HG03095 (cell line): Measurements from ENCODE around the gene TMED7.
A peak's percentile ranks its signal among the peaks of the same experiment; 100 is the strongest.

ENCODE experiments used
- ATAC-seq: cut with Tn5 transposase; IDR thresholded peaks from one replicate; pipeline ENCODE4 v1.9.1; 2021; ENCODE audit warnings: moderate library complexity; ENCODE audit not compliant: unreplicated experiment

The TMED7 gene

DNA sequence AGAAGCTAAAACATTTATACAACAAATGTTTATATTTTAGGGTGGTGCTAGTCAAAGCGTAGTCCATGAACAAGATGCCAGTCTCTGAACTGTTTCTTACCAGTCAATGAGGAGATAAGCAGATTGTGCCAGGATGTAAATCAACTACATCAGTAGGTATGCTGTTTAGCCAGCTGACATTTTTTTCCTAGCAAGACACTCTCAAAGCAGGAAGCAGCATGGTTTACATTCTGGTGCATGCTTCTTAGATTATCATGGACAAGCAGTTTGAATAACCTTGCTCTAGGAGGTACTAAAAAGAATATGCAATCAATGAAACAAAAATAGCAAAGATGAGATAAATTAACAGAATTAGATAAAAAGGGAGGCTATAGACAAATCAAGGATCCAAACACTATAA lies 40.6 kb downstream of the TMED7 start:
- no peak for ATAC-seq

DNA sequence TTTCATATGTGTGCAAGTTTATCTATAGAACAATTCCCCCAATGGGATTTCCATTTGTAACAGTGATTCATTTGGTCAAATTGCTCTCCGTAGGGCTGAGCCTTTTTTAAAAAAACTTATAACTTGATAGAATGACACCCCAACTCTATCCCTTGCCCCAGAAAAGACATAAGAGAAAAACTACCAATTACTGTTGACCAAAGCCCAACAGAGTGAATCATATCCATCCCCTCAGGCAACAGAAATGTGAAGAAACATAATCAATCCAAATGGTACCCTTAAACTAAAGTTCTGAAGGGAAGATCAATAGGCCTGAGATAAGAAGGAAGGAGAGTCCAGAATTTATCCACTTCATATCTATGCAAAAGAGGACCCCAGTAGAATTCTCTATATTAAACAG lies 41.3 kb downstream of the TMED7 start:
- ATAC-seq = no peak

DNA sequence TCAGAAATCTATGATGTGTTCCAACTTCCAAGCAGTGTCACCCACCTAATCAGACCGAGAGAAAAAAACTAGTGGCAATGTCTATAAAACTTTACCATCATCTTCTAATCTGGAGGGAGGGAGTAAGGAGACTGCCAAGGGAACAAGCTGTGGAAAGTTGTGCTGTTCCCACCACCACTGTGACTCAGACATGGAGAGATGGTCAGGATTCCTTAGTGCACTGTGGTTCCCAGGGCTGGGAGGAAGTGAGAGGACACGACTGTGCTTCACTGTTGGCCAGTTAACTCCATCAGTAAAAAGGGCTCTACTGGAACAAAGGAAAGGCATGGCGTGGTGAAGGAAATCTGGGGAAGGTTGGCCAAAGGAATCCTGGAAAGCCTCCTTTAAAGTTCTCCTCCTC lies 42.4 kb downstream of the TMED7 start:
- no peak for ATAC-seq

DNA sequence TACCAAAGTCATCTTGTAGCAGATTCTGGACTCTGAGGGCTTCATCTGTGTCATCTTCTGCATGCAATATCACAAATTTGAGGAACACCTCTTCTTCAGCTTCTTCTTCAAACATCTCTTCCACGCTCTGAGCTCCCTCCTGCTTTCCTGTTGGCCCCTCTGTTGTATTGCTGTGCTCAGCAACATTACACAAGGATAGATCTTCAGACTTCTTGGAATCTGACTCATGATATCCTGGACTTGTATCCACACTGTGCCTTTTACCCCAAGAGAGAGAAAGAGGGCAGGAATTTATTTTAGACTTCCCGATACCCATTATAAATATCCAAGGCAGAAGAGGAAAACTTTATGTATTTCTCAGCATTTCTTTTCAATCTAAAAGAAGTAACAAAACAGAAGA lies 44.9 kb downstream of the TMED7 start:
- no peak for ATAC-seq

DNA sequence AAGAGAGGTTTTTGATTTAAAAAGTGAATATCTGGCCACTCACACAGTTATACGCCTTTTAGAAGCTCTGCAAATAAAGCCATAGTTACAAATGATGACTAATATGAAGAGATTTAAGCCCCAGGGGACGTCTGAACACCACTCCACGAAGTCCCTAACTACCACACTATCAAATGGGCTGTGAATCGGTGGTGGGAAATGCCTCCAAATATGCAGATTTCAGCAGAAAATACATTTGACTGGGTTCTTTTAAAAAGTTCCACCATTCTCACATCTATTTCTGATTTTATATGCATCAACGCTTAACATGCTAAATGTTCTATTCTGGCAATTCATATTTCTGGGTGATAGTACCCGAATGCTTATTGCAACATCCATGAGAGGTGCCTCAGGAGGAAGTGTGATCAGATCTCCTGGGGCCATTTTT lies 46.1 kb downstream of the TMED7 start:
- ATAC-seq = peak; percentile 64

DNA sequence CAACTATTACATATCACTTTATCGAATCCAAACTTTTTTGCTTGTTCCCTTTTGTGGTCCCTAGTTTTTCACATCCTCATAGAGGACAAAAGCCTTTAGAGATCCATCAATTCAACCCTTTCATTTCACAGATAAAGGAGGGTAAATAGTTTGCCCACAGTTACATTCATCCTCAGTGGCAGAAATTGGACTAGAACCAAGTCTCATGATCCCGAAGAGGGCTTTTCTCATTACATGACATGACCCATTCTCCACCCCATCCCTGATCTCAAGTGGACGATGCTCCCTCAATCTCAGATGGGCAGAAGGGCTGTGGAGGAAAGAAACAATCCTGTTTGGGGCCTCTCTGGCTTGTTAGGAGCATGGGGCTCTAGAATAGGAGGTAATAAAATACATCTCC lies 46.6 kb downstream of the TMED7 start:
- ATAC-seq = peak; percentile 0

DNA sequence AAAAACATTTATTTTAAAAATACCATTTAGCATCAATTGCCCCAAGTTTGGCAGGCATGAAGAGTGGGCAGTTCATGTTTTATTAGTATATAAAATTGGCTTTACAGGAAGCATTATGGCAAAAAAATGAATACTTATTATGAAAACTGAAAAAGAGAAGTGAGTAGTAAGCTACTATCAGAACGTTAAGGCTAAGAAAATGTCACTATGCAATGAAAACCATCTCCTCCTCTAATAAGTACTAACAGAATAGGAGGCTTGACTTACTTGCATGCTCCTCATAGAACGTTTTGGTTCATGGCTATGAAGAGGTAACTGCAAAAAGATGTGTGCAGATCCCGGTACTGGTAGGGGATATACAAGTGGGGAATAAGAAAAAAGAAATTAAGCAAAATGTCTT lies 47.2 kb downstream of the TMED7 start:
- ATAC-seq = peak; percentile 58

DNA sequence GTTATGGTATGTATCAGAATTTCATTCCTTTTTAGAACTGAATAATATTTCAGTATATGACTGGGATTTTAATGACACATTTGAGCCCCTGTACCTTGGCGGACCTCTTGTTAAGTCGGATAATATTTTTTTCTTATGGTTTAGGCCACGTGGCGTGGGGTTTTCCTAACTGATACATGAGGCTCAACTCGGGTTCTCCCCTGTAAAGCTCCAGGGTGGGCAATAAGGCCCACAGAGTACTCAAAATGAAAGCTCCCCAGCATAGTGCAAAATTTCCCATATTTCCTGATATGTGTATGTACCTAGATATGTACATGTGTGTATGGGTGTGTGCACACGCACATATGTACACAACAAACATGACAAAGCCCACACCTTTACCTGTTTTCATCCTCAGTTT lies 48.1 kb downstream of the TMED7 start:
- no peak for ATAC-seq

DNA sequence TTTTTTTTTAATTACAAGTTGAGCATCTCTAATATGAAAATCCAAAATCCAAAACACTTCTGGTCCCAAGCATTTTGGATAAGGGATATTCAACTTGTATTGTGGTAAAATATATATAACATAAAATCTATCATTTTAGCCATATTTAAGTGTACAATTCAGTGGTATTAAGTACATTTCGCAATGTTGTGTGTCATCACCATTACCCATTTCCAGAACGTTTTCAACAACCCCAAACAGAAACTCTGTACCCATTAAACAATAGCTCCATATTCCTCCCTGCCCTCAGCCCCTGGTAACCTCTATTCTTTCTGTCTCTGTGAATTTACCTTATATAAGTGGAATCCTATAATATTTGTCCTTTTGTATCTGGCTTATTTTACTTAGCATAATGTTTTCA lies 48.5 kb downstream of the TMED7 start:
- no peak for ATAC-seq

DNA sequence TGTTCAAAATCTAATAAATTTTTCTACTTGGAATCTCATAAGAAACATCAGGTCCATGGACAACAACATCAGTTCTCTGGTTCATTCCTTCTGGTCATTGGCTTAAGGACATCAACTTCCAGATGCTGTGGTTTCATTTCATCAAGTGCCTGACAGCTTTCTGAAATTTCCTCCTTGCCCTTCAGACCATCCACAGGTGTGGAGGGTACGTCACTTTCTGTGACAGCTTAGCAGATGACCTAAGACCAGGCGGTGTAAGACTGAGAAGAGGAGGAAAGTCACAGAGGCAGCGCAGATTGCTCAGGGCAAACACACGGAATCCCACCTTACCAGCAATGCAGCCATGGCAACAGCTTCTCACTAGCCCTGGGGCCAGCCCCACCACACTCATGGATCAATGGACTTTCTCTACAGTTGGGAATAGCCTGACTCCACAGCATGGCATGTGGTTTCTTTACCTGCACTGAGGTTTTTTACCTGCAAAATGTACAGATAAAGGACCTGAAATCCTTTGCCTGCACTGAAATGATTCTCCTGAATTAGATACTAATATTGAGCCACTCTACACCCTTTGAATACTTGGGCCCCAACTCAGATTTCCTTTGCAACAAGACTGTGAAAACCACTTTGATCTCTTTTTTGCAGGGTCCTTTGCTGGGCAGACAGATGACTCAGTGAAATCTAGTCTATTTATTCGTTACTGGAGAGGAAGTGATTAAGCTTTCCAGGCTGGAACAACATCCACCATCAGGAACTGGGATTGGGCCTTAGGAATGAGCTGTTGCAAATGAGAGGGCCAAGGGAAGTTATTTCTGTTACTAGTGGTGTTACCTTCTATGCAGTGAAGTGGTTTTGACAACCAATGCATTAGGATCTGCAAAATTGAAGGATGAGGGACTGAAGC lies 50.4 kb downstream of the TMED7 start:
- no peak for ATAC-seq

DNA sequence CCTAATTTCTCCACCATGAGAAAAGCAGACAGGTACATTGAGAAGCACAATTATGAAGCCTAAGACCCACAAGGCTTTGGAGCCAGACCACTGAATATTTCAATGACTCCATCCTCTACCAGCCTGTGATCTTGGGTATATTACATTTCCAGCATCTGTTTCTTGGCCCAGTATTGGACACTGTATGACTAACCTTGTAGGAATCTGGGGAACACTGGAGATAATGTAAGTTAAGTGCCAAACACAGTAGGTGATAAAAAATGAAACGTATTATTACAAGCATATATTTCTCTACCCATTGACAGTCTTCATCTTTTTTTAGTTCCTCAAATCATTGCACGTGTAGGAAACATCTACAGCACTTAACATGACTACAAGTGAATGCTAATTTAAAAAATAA lies 52.7 kb downstream of the TMED7 start:
- no peak for ATAC-seq

DNA sequence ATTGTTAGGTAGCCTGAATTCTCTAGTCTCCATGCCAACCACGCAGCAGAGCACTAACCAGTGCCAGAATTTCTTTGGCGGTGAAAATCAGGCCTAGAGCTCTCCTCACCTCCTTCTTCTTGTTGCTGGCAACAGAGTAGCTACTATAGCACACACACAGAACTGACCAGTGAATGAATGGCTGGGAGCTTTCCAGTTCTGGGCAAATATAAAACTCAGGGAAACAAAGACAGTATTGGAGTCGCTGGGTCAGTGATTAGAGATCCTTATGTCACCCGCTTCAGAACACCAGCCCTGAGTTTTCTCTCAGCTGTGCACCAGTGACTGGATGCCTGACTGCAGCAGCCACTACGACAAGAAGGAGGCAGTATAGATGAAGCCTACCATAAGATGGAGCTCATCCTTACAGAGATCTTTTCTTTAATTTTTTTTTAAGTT lies 54.4 kb downstream of the TMED7 start:
- no peak for ATAC-seq

DNA sequence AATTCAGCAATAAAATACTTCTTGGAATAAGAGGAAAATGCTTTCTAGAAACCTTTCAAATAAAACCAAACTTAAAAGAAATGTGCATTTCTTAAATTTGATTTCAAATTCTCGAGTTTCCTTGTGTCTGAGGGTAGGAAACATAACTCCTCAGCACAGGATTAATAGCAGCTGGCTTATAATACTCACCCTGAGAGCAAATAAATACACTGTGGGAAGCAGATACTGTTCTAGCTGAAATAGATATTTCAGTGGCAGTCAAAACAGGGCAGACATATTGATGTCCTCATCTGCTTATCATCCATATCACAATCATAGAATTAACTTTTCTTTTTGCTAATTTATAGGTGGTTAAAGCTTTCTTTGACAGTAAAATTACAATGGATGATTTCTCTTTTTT lies 57.2 kb downstream of the TMED7 start:
- ATAC-seq = no peak

DNA sequence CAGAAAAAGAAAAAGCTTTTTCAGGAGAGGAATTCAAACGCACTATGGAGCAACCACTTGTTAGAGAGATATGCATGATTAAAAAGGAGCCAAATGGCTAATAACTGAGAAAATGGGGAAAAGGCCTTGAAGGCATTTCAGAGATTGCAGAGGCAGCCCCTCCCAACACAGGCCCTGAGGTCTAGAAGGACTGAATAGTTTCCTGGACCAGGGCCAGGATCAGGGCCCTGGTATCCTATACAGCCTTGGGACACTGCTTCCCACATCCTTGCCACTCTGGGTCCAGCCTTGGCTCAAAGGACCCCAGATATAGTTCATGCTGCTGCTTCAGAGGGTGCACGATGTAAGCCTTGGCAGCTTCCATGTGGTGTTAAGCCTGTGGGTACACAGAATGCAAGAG lies 60.6 kb downstream of the TMED7 start:
- ATAC-seq = no peak
